Neural cell (in vitro differentiated cells): ENCODE data around the gene USP32.
"Not testable (repeated sequence)": the region's sequence is repeated elsewhere in the genome, so short reads cannot be mapped to it uniquely, and the experiment has no call there.

Source experiments
- EP300 ChIP-seq: fragments of 450-650 bp; conservative IDR thresholded peaks from 2 replicates; pipeline ENCODE4 v1.6.1; 2014; ENCODE audit warnings: antibody characterized with exemption, mild to moderate bottlenecking, moderate library complexity; ENCODE audit not compliant: poor library complexity, severe bottlenecking
- EZH2 ChIP-seq: fragments of 200-600, 300-800 bp; shearing (Covaris generic), sonication (generic); IDR thresholded peaks from 2 replicates; pipeline ENCODE4 v1.6.1; 2014; ENCODE audit warnings: antibody characterized with exemption, low read length, borderline replicate concordance, mild to moderate bottlenecking; ENCODE audit not compliant: insufficient read depth, poor library complexity, severe bottlenecking
- MXI1 ChIP-seq: fragments of 450-650 bp; conservative IDR thresholded peaks from 2 replicates; pipeline ENCODE4 v1.6.1; 2014; ENCODE audit warnings: antibody characterized with exemption, mild to moderate bottlenecking; ENCODE audit not compliant: poor library complexity, severe bottlenecking
- POLR2AphosphoS5 ChIP-seq: IDR thresholded peaks from 2 replicates; pipeline ENCODE4 v1.6.1; 2012
- RAD21 ChIP-seq: fragments of 450-650 bp; conservative IDR thresholded peaks from 2 replicates; pipeline ENCODE4 v1.6.1; 2014; ENCODE audit warnings: antibody characterized with exemption, mild to moderate bottlenecking, moderate library complexity
- SMC3 ChIP-seq: fragments of 450-650 bp; conservative IDR thresholded peaks from 2 replicates; pipeline ENCODE4 v1.6.1; 2014; ENCODE audit warnings: antibody characterized with exemption, mild to moderate bottlenecking, moderate library complexity; ENCODE audit not compliant: poor library complexity
- TAF1 ChIP-seq: IDR thresholded peaks from 2 replicates; pipeline ENCODE4 v1.6.1; 2012; ENCODE audit warnings: low read depth
- TF ChIP-seq, protein P1 (sequence below): fragments of 450-650 bp; IDR thresholded peaks from 2 replicates; pipeline ENCODE4 v1.5.1; 2014; ENCODE audit warnings: antibody characterized with exemption, mild to moderate bottlenecking, moderate library complexity; ENCODE audit not compliant: poor library complexity, severe bottlenecking
- TF ChIP-seq, protein P2 (sequence below): IDR thresholded peaks from 2 replicates; pipeline ENCODE4 v1.6.1; 2012; ENCODE audit warnings: borderline replicate concordance

DNA sequence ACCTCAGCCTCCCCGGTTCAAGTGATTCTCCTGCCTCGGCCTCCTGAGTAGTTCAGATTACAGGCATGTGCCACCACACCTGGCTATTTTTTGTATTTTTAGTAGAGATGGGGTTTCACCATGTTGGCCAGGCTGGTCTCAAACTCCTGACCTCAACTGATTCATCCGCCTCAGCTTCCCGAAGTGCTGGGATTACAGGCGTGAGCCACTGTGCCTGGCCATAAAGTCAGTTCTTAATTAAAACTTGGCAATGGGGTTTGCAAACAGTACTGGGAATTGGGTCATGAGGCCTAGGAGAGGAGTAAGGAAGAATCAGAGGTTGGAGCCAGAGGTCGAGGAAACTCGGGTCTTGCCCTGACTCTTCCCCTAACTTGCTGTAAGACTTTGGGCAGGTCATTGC, 38.6 kb upstream of the USP32 start:
- TF ChIP-seq, protein P1, sequence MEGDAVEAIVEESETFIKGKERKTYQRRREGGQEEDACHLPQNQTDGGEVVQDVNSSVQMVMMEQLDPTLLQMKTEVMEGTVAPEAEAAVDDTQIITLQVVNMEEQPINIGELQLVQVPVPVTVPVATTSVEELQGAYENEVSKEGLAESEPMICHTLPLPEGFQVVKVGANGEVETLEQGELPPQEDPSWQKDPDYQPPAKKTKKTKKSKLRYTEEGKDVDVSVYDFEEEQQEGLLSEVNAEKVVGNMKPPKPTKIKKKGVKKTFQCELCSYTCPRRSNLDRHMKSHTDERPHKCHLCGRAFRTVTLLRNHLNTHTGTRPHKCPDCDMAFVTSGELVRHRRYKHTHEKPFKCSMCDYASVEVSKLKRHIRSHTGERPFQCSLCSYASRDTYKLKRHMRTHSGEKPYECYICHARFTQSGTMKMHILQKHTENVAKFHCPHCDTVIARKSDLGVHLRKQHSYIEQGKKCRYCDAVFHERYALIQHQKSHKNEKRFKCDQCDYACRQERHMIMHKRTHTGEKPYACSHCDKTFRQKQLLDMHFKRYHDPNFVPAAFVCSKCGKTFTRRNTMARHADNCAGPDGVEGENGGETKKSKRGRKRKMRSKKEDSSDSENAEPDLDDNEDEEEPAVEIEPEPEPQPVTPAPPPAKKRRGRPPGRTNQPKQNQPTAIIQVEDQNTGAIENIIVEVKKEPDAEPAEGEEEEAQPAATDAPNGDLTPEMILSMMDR, result not testable (repeated sequence)
- not testable (repeated sequence) for TF ChIP-seq EP300, EZH2, POLR2AphosphoS5, SMC3, TAF1, RAD21, MXI1
- TF ChIP-seq, protein P2, sequence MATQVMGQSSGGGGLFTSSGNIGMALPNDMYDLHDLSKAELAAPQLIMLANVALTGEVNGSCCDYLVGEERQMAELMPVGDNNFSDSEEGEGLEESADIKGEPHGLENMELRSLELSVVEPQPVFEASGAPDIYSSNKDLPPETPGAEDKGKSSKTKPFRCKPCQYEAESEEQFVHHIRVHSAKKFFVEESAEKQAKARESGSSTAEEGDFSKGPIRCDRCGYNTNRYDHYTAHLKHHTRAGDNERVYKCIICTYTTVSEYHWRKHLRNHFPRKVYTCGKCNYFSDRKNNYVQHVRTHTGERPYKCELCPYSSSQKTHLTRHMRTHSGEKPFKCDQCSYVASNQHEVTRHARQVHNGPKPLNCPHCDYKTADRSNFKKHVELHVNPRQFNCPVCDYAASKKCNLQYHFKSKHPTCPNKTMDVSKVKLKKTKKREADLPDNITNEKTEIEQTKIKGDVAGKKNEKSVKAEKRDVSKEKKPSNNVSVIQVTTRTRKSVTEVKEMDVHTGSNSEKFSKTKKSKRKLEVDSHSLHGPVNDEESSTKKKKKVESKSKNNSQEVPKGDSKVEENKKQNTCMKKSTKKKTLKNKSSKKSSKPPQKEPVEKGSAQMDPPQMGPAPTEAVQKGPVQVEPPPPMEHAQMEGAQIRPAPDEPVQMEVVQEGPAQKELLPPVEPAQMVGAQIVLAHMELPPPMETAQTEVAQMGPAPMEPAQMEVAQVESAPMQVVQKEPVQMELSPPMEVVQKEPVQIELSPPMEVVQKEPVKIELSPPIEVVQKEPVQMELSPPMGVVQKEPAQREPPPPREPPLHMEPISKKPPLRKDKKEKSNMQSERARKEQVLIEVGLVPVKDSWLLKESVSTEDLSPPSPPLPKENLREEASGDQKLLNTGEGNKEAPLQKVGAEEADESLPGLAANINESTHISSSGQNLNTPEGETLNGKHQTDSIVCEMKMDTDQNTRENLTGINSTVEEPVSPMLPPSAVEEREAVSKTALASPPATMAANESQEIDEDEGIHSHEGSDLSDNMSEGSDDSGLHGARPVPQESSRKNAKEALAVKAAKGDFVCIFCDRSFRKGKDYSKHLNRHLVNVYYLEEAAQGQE, result not testable (repeated sequence)
